CD8-positive, alpha-beta memory T cell (primary cell): ENCODE data around the gene EPS8L3. TPM values are rescaled to one million over a fixed set of nuclear protein-coding genes. Genes with fewer than 3 reads are reported as not detected.

Source experiments
- CTCF ChIA-PET: fragments of 350-600 bp; sonication (Branson Sonifier 250); formaldehyde crosslinking; loops from one replicate; lab custom pipeline; 2021; ENCODE audit warnings: antibody characterized with exemption; lab: Charles Lee
- POLR2A ChIA-PET: fragments of 350-600 bp; sonication (Branson Sonifier 250); formaldehyde crosslinking; loops from one replicate; lab custom pipeline; 2021; ENCODE audit warnings: antibody characterized with exemption; lab: Charles Lee
- DNase-seq, 5 donors: peaks; one replicate each; pipeline versions ENCODE4 v3.0.0 to v3.0.0-alpha.2; 2020 to 2022; ENCODE audit warnings: mixed read lengths in 1 of 5
- H3K27ac ChIP-seq: one replicate; pipeline ENCODE4 v1.7.0; 2013; ENCODE audit warnings: low read depth, mild to moderate bottlenecking, low read length, moderate library complexity
- H3K27me3 ChIP-seq: 2 replicates; pipeline ENCODE4 v1.7.0; 2013; ENCODE audit warnings: low read length, mild to moderate bottlenecking; ENCODE audit not compliant: insufficient read depth, poor library complexity, severe bottlenecking
- H3K36me3 ChIP-seq: 2 replicates; pipeline ENCODE4 v1.7.0; 2013; ENCODE audit warnings: mild to moderate bottlenecking, low read length, moderate library complexity; ENCODE audit not compliant: insufficient read depth
- H3K4me1 ChIP-seq: 2 replicates; pipeline ENCODE4 v1.7.0; 2013; ENCODE audit warnings: mild to moderate bottlenecking, low read length, moderate library complexity; ENCODE audit not compliant: insufficient read depth
- H3K4me3 ChIP-seq: 2 replicates; pipeline ENCODE4 v1.7.0; 2013; ENCODE audit warnings: mild to moderate bottlenecking, low read length
- H3K9me3 ChIP-seq: 2 replicates; pipeline ENCODE4 v1.7.0; 2013; ENCODE audit warnings: mild to moderate bottlenecking, low read length
- H3K27ac Mint-ChIP-seq, 8 donors: one replicate each; pipeline ENCODE4 v1.8.0; 2020 to 2021; ENCODE audit warnings: mixed read lengths in 8 of 8, mild to moderate bottlenecking in 6 of 8, inconsistent platforms in 3 of 8, moderate library complexity in 3 of 8
- H3K27me3 Mint-ChIP-seq, 2 donors: one replicate each; pipeline ENCODE4 v1.8.0; 2020 to 2021; ENCODE audit warnings: mixed read lengths in 2 of 2, mild to moderate bottlenecking in 1 of 2, moderate library complexity in 1 of 2
- H3K36me3 Mint-ChIP-seq, 3 donors: one replicate each; pipeline ENCODE4 v1.8.0; 2020 to 2021; ENCODE audit warnings: mixed read lengths in 3 of 3, inconsistent platforms in 1 of 3, mild to moderate bottlenecking in 1 of 3
- H3K4me1 Mint-ChIP-seq, 3 donors: one replicate each; pipeline ENCODE4 v1.8.0; 2020 to 2021; ENCODE audit warnings: mixed read lengths in 3 of 3, inconsistent platforms in 1 of 3, mild to moderate bottlenecking in 1 of 3
- H3K4me3 Mint-ChIP-seq, 7 donors: one replicate each; pipeline ENCODE4 v1.8.0; 2020 to 2021; ENCODE audit warnings: mixed read lengths in 7 of 7, mild to moderate bottlenecking in 6 of 7, moderate library complexity in 4 of 7, inconsistent platforms in 2 of 7
- H3K9me3 Mint-ChIP-seq, 5 donors: one replicate each; pipeline ENCODE4 v1.8.0; 2020 to 2022; ENCODE audit warnings: mixed read lengths in 5 of 5, mild to moderate bottlenecking in 3 of 5, moderate library complexity in 2 of 5, inconsistent platforms in 1 of 5
- polyA plus RNA-seq: library from polyadenylated mRNA; unstranded; fragments of 300-500 nt; fragmentation: Illumina TruSeq; gene quantifications from one replicate; pipeline ENCODE4 v1.2.3, GENCODE V29; 2021
- total RNA-seq, 2 experiments: library from RNA; stranded (reverse); gene quantifications; one replicate each; pipeline ENCODE4 v1.2.3, GENCODE V29; 2021

Gene EPS8L3
- total and polyA plus RNA-seq, 3 experiments from 2014 or later, result not detected

- POLR2A ChIA-PET, result no interaction called here
- Mint-ChIP-seq H3K4me1 (peaks cover 0 to 2% (median 2%) of the 10 kb centered on the region in 3 donors), H3K9me3 (peaks cover 0 to 7% (median 0%) of the 10 kb centered on the region in 5 donors), H3K36me3 (no peaks in the 10 kb centered on the region), H3K27ac (no peak overlapping the region), H3K27me3 (peaks cover 0 to 2% of the 10 kb centered on the region in 2 donors), H3K4me3 (no peak overlapping the region)
- Histone ChIP-seq H3K4me3 (no peak overlapping the region), H3K27ac (no peak overlapping the region), H3K9me3 (peaks cover 5% of the 10 kb centered on the region), H3K36me3 (no peaks in the 10 kb centered on the region), H3K27me3 (no peaks in the 10 kb centered on the region), H3K4me1 (no peaks in the 10 kb centered on the region)
- DNase-seq, result no peak
- CTCF ChIA-PET, result interaction anchor here (1.7 to 27.0 kb wide), 3 partner anchors 8 to 200 kb away, joined by 5 to 520 read pairs (median 20); partner anchors contain the start of gene AHCYL1
These were observed 18.8 kb upstream of the EPS8L3 start for GRCh38 chr1:109782514-109782913.

DNA sequence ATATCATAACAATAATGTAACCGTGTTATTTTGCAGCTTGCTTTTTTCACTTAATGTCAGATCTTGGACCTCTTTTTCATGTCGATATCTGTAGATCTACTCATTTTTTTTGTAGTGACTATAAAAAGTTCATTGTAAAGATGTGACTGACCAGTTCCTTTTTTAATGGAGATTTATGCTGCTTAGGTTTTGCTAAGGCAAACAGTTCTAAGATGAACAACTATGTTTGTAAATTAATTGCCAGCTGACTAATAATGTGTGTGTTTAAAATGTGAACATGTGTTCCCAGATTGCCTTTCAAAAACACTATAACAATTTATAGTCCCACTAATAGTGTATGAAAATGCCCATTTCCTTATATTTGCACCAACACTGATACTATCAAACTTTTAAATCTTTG, 18.1 kb upstream of the EPS8L3 start:
- Mint-ChIP-seq H3K36me3 (no peaks in the 10 kb centered on the region), H3K27me3 (peaks cover 0 to 3% of the 10 kb centered on the region in 2 donors), H3K4me3 (no peak overlapping the region), H3K4me1 (peaks cover 0 to 8% (median 3%) of the 10 kb centered on the region in 3 donors), H3K9me3 (peaks cover 0 to 7% (median 0%) of the 10 kb centered on the region in 5 donors), H3K27ac (no peak overlapping the region)
- no peak for DNase-seq
- no peak overlapping the region for H3K4me3 ChIP-seq
- POLR2A ChIA-PET, result no interaction called here
- no peaks in the 10 kb centered on the region for H3K27me3 ChIP-seq
- H3K4me1 ChIP-seq, result peaks cover 4% of the 10 kb centered on the region
- CTCF ChIA-PET, result interaction anchor here (1.7 to 27.0 kb wide), 3 partner anchors 9 to 201 kb away, joined by 5 to 520 read pairs (median 20); partner anchors contain the start of gene AHCYL1
- peaks cover 5% of the 10 kb centered on the region for H3K9me3 ChIP-seq
- H3K27ac ChIP-seq, result no peak overlapping the region
- no peaks in the 10 kb centered on the region for H3K36me3 ChIP-seq

- no peaks in the 10 kb centered on the region for H3K36me3 Mint-ChIP-seq
- POLR2A ChIA-PET, result no interaction called here
These were observed 17.3 kb upstream of the EPS8L3 start for GRCh38 chr1:109780982-109781381.

GRCh38 chr1:109777980-109778625, 14.4 kb upstream of the EPS8L3 start:
- peak in 1 of 5 donors; percentile 16 for DNase-seq
- Mint-ChIP-seq H3K9me3 (peaks cover 0 to 7% (median 0%) of the 10 kb centered on the region in 5 donors), H3K4me1 (peaks cover 5 to 15% (median 5%) of the 10 kb centered on the region in 3 donors), H3K4me3 (no peak overlapping the region), H3K27me3 (peaks cover 10 to 13% of the 10 kb centered on the region in 2 donors), H3K36me3 (no peaks in the 10 kb centered on the region), H3K27ac (no peak overlapping the region)
- POLR2A ChIA-PET, result interaction anchor here (2.3 kb wide), 1 partner anchor 206 kb away, joined by 19 read pairs; the partner anchor contains the start of gene AHCYL1
- Histone ChIP-seq H3K4me3 (no peak overlapping the region), H3K36me3 (no peaks in the 10 kb centered on the region), H3K27me3 (no peaks in the 10 kb centered on the region), H3K4me1 (peaks cover 4% of the 10 kb centered on the region), H3K9me3 (peaks cover 5% of the 10 kb centered on the region), H3K27ac (no peak overlapping the region)
- CTCF ChIA-PET, result interaction anchor here (1.0 to 27.0 kb wide), 7 partner anchors 8 to 251 kb away, joined by 3 to 520 read pairs (median 4); partner anchors contain the start of gene AHCYL1

More at GRCh38 chr1:109780982-109781381, 17.3 kb upstream of the EPS8L3 start:
- Mint-ChIP-seq H3K4me1 (peaks cover 0 to 10% (median 3%) of the 10 kb centered on the region in 3 donors), H3K4me3 (no peak overlapping the region), H3K9me3 (peaks cover 0 to 7% (median 0%) of the 10 kb centered on the region in 5 donors), H3K27ac (no peak overlapping the region), H3K27me3 (peaks cover under 1 to 3% of the 10 kb centered on the region in 2 donors)
- Histone ChIP-seq H3K4me3 (no peak overlapping the region), H3K4me1 (peaks cover 4% of the 10 kb centered on the region), H3K27ac (no peak overlapping the region), H3K27me3 (no peaks in the 10 kb centered on the region), H3K9me3 (peaks cover 5% of the 10 kb centered on the region), H3K36me3 (no peaks in the 10 kb centered on the region)
- no peak for DNase-seq
- CTCF ChIA-PET, result interaction anchor here (1.7 to 27.0 kb wide), 3 partner anchors 10 to 202 kb away, joined by 5 to 520 read pairs (median 20); partner anchors contain the start of gene AHCYL1

DNA sequence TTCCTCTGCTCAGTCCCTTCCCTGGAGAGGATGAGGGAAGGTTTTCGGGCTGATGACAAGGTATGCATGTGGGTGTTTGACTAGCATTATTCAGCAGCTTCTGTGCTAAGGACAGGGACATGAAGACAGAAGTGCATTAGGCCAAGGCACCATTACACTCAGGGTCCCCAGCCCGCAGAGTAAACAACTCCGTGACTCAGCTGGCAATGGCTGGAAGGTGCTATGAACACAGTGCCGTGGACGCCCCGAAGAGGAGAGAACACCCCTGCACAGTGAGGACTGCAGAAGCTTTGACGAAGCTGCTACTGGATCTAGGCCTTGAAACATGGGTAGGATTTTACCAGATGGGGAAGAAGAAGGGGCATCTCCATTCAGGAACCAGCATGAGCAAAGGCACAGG, 13.7 kb upstream of the EPS8L3 start:
- H3K27me3 Mint-ChIP-seq, result peaks cover 10 to 13% of the 10 kb centered on the region in 2 donors

DNA sequence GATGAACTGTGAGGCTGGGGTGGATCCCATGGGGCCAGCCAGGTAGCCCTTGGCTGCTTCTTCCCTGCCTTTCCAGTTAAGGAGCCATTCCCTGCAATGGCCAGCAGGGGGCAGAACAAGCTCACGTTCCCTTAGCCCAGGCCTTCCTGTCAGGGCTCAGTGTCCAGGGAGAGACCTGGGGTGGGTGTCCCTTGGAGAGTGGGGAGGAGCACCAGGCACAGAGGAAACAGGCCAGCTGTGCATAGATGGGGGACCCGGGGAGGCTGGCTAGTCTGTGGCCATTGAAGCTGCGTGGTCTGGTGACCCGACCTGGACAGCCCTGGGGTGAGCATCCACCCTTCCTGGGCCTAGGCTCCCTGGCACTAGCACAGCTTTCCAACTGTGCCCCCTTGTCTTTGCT, 13.2 kb upstream of the EPS8L3 start:
- Histone ChIP-seq H3K36me3 (no peaks in the 10 kb centered on the region), H3K4me1 (peaks cover 4% of the 10 kb centered on the region), H3K9me3 (peaks cover 5% of the 10 kb centered on the region), H3K4me3 (no peak overlapping the region), H3K27me3 (no peaks in the 10 kb centered on the region), H3K27ac (no peak overlapping the region)
- DNase-seq, result peak; percentile 62 to 82 (median 69)
- Mint-ChIP-seq H3K4me3 (no peak overlapping the region), H3K9me3 (peaks cover 0 to 7% (median 0%) of the 10 kb centered on the region in 5 donors), H3K4me1 (peaks cover 5 to 15% (median 5%) of the 10 kb centered on the region in 3 donors), H3K36me3 (no peaks in the 10 kb centered on the region), H3K27me3 (peaks cover 10 to 13% of the 10 kb centered on the region in 2 donors), H3K27ac (peak overlapping the region in 3 of 8 donors; percentile 8 to 33 (median 29))
- ChIA-PET POLR2A (interaction anchor here (2.3 kb wide), 1 partner anchor 207 kb away, joined by 19 read pairs; the partner anchor contains the start of gene AHCYL1), CTCF (interaction anchor here (0.7 to 27.0 kb wide), 32 partner anchors 8 to 350 kb away, joined by 3 to 520 read pairs (median 4); partner anchors contain the start of genes AHCYL1, EPS8L3 and GNAI3)

More for the DNA sequence above, 13.7 kb upstream of the EPS8L3 start:
- no peaks in the 10 kb centered on the region for H3K36me3 Mint-ChIP-seq
- ChIA-PET CTCF (interaction anchor here (0.7 to 27.0 kb wide), 29 partner anchors 9 to 350 kb away, joined by 3 to 520 read pairs (median 4); partner anchors contain the start of genes AHCYL1, EPS8L3 and GNAI3), POLR2A (interaction anchor here (2.3 kb wide), 1 partner anchor 207 kb away, joined by 19 read pairs; the partner anchor contains the start of gene AHCYL1)
- H3K4me1 Mint-ChIP-seq, result peaks cover 5 to 15% (median 5%) of the 10 kb centered on the region in 3 donors
- Histone ChIP-seq H3K4me3 (no peak overlapping the region), H3K27ac (no peak overlapping the region), H3K9me3 (peaks cover 5% of the 10 kb centered on the region), H3K36me3 (no peaks in the 10 kb centered on the region), H3K27me3 (no peaks in the 10 kb centered on the region), H3K4me1 (peaks cover 4% of the 10 kb centered on the region)
- peaks cover 0 to 7% (median 0%) of the 10 kb centered on the region in 5 donors for H3K9me3 Mint-ChIP-seq
- peak overlapping the region in 1 of 8 donors; percentile 35 for H3K27ac Mint-ChIP-seq
- peak in 1 of 5 donors; percentile 2 for DNase-seq
- no peak overlapping the region for H3K4me3 Mint-ChIP-seq

DNA sequence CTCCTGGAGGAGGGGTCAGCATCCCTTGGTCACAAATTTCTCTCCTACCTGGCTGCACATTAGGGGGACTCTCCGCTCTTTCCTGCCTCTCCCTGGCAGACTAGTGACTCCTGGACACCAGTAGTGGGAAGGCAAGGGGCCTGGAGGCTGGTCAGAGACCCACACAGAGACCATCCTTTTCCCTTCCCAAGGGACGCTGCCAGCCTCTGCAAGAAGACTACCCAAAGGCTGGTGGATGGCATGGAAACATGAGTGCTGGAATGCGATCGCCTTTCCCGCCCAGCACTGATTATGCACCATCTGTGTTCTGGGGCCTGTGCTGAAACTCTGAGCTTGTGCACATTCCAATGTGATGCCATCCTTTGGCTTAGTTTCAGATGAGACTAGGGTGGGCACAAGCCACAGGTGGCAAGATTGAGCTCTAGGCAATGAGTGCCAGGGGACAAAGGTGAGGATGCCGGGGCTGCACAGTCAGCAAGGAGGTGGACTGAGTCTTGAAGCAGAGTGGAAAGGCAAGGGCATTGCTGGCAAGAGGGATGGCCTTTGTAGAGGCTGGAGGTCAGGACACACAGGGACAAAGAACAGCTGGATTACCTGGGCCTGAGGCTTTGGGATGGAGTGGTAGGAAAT, 12.6 kb upstream of the EPS8L3 start:
- H3K36me3 Mint-ChIP-seq, result no peaks in the 10 kb centered on the region
- H3K4me1 Mint-ChIP-seq, result peaks cover 5 to 15% (median 5%) of the 10 kb centered on the region in 3 donors
- H3K4me3 Mint-ChIP-seq, result no peak overlapping the region
- CTCF ChIA-PET, result interaction anchor here (0.9 to 27.0 kb wide), 28 partner anchors 10 to 349 kb away, joined by 3 to 520 read pairs (median 4); partner anchors contain the start of genes AHCYL1, EPS8L3 and GNAI3
- POLR2A ChIA-PET, result interaction anchor here (2.3 kb wide), 1 partner anchor 208 kb away, joined by 19 read pairs; the partner anchor contains the start of gene AHCYL1
- Histone ChIP-seq H3K9me3 (peaks cover 5% of the 10 kb centered on the region), H3K36me3 (no peaks in the 10 kb centered on the region), H3K4me1 (peaks cover 4% of the 10 kb centered on the region), H3K4me3 (no peak overlapping the region), H3K27me3 (no peaks in the 10 kb centered on the region), H3K27ac (no peak overlapping the region)
- H3K27me3 Mint-ChIP-seq, result peaks cover 10 to 13% of the 10 kb centered on the region in 2 donors
- peak overlapping the region in 1 of 8 donors; percentile 33 for H3K27ac Mint-ChIP-seq
- peak in 1 of 5 donors; percentile 21 for DNase-seq
- H3K9me3 Mint-ChIP-seq, result peaks cover 0 to 7% (median 0%) of the 10 kb centered on the region in 5 donors
